Measurements from ENCODE around the gene SORCS2.

- TF ChIP-seq, protein P1, sequence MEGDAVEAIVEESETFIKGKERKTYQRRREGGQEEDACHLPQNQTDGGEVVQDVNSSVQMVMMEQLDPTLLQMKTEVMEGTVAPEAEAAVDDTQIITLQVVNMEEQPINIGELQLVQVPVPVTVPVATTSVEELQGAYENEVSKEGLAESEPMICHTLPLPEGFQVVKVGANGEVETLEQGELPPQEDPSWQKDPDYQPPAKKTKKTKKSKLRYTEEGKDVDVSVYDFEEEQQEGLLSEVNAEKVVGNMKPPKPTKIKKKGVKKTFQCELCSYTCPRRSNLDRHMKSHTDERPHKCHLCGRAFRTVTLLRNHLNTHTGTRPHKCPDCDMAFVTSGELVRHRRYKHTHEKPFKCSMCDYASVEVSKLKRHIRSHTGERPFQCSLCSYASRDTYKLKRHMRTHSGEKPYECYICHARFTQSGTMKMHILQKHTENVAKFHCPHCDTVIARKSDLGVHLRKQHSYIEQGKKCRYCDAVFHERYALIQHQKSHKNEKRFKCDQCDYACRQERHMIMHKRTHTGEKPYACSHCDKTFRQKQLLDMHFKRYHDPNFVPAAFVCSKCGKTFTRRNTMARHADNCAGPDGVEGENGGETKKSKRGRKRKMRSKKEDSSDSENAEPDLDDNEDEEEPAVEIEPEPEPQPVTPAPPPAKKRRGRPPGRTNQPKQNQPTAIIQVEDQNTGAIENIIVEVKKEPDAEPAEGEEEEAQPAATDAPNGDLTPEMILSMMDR (IDR thresholded peaks at IDR 0.05), result no peak
- TF ChIP-seq POLR2A (IDR thresholded peaks at IDR 0.05) (no peak), POLR2AphosphoS5 (IDR thresholded peaks at IDR 0.05) (no peak)
These were observed 473.0 kb downstream of the SORCS2 start for GRCh38 chr4:7665321-7665720.
